ENCODE data around the gene GABRP.
A peak's percentile ranks its signal among the peaks of the same experiment; 100 is the strongest.

The GABRP gene

DNA sequence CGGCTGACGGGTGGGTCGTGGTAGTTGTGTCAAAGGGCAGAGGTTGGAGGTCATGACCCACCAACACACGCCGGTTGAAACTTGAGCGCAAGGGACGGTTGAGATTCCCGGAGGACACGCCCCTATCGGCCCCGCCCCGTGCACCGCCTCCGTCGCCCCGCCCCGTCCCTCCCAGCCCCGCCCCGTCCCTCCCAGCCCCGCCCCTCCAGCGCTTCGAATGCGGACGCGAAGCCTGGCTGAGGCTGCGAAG lies 78.1 kb downstream of the GABRP start:
- DNase-seq (ENCODE audit: low spot score): no peak

- peak; percentile 52 for DNase-seq (ENCODE audit: low spot score)
Measured at GRCh38 chr5:170861917-170862766, 78.6 kb downstream of the GABRP start, which contains the start of gene RANBP17. RANBP17 (plus strand) TSS chr5:170862018.

DNA sequence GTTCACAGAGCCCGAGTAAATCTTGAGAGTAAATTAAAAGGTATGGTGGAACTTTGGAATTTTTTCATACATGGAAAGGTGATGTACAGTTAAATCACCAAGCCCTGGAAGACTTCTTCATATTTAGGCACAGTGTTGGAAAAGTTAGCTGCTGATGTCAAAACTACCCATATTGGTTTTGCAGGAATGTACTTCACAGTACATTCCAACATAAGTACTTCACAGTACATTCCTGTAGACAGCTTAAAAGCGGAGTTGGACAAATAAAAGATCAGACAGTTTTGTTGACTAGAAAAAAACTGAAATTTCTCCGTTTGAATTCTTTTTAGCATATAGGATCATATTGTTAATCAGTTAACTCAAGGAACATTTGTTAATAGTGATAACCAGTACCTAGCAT lies 80.1 kb downstream of the GABRP start:
- no peak for DNase-seq (ENCODE audit: low spot score)
